Activated CD4-positive, alpha-beta T cell treated with anti-CD3 and anti-CD28 coated beads for 36 hours (primary cell): ENCODE data around the gene DDAH2. TPM values are rescaled to one million over a fixed set of nuclear protein-coding genes. Genes with fewer than 3 reads are reported as not detected.
A peak's percentile ranks its signal among the peaks of the same experiment; 100 is the strongest.

Experiments used
- ATAC-seq: fragments of 200-7000 bp; cut with Tn5 transposase; one replicate; pipeline ENCODE4 v1.10.0; 2021; ENCODE audit warnings: mild to moderate bottlenecking, moderate library complexity
- CTCF ChIA-PET: fragments of 350-600 bp; sonication (Branson Sonifier 250); formaldehyde crosslinking; loops from one replicate; lab custom pipeline; 2021; ENCODE audit warnings: antibody characterized with exemption; lab: Charles Lee
- POLR2A ChIA-PET: fragments of 350-600 bp; sonication (Branson Sonifier 250); formaldehyde crosslinking; loops from one replicate; lab custom pipeline; 2021; ENCODE audit warnings: antibody characterized with exemption, inconsistent platforms; lab: Charles Lee
- DNase-seq: peaks from one replicate; pipeline ENCODE4 v3.0.0-alpha.2; 2020
- H3K27ac Mint-ChIP-seq: one replicate; pipeline ENCODE4 v1.8.0; 2021; ENCODE audit warnings: mixed read lengths
- H3K27me3 Mint-ChIP-seq: one replicate; pipeline ENCODE4 v1.8.0; 2021; ENCODE audit warnings: mixed read lengths
- H3K36me3 Mint-ChIP-seq: one replicate; pipeline ENCODE4 v1.8.0; 2021; ENCODE audit warnings: low read depth, mixed read lengths
- H3K4me1 Mint-ChIP-seq: one replicate; pipeline ENCODE4 v1.8.0; 2021; ENCODE audit warnings: mixed read lengths
- H3K4me3 Mint-ChIP-seq: one replicate; pipeline ENCODE4 v1.8.0; 2021; ENCODE audit warnings: mild to moderate bottlenecking, moderate library complexity, mixed read lengths
- H3K9me3 Mint-ChIP-seq: one replicate; pipeline ENCODE4 v1.8.0; 2021; ENCODE audit warnings: low read depth, mixed read lengths
- intact Hi-C, 2 experiments: fragments of 100-400 bp; cut with DNase I in 1 of 2; cut with micrococcal nuclease in 1 of 2; formaldehyde crosslinking; loops; one replicate each; pipeline versions ENCODE4 v1.14.2 to v1.15.1; 2022 to 2024; cut with DNase I, micrococcal nuclease
- microRNA-seq: library from miRNA; unstranded; fragments of <30 nt; microRNA quantifications from one replicate; pipeline ENCODE4 v1.2.0, GENCODE V29; 2021; ENCODE audit warnings: borderline replicate concordance
- total RNA-seq, 2 experiments: library from RNA; stranded (reverse); gene quantifications; one replicate each; pipeline ENCODE4 v1.2.3, GENCODE V29; 2021

DDAH2 gene
- total RNA-seq, 2 experiments from 2014 or later = 4.4 to 5.6 TPM

DNA sequence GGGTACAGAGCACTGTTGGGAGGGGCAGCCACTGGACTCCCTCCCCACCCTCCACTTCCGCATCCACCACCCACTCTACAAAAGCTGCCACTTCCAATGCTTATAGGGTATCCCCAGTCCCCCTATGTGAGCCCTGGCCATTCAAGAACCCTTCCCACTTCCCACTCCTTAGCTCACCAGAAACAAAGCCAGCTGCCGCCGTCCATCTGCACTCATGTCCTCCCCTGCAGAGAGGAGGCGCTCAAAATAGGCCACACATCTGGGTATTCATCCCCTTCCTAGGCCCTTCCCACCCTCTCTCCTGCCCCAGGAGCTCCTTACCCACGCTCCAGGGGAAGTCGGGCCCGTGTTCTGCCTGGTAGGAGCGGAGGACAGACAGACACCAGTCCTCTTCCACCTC is 41.8 kb downstream of the DDAH2 start:
- Mint-ChIP-seq H3K27ac (no peak overlapping the region), H3K4me3 (no peak overlapping the region), H3K9me3 (no peaks in the 10 kb centered on the region), H3K27me3 (no peaks in the 10 kb centered on the region), H3K36me3 (peaks cover 12% of the 10 kb centered on the region), H3K4me1 (peaks cover 7% of the 10 kb centered on the region)
- ATAC-seq (no peak), DNase-seq (no peak)
- ChIA-PET CTCF (no interaction called here), POLR2A (interaction anchor here (0.6 kb wide), 1 partner anchor 271 kb away, joined by 4 read pairs; the partner anchor contains the start of genes NELFE and SKIC2)
- intact Hi-C loops = loop anchor here in 1 of 2 experiments (10.0 kb wide), 1 partner anchor 267 kb away; the partner anchor contains the start of genes NELFE and SKIC2

DNA sequence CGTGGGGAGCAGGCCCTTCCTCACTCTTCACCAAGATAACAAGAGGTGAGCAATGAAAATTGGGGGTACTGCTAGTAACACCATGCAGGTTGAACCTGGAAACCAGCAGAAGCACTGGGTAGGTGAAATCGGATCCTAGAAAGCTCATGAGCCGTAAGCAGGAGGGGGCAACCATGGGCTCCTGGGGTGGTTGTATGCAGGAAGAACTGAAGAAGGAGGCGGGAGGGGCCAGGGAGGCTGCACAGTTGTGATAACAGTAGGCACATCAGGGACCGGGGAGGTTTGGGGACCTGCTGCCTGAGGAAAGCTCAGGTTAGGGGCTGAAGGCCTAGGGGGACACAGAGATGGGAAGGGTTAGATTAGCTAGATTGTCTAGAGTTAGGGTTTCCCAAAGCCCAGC is 42.6 kb downstream of the DDAH2 start:
- ChIA-PET CTCF (interaction anchor here (0.6 kb wide), 1 partner anchor 146 kb away, joined by 3 read pairs; no protein-coding TSS in a partner anchor), POLR2A (interaction anchor here (0.7 kb wide), 1 partner anchor 25 kb away, joined by 3 read pairs; no protein-coding TSS in a partner anchor)
- Mint-ChIP-seq H3K36me3 (peaks cover 12% of the 10 kb centered on the region), H3K27ac (no peak overlapping the region), H3K4me1 (peaks cover 9% of the 10 kb centered on the region), H3K27me3 (no peaks in the 10 kb centered on the region), H3K9me3 (no peaks in the 10 kb centered on the region), H3K4me3 (no peak overlapping the region)
- ATAC-seq (no peak), DNase-seq (no peak)
- intact Hi-C loops = loop anchor here in 1 of 2 experiments (10.0 kb wide), 1 partner anchor 268 kb away; the partner anchor contains the start of genes NELFE and SKIC2

DNA sequence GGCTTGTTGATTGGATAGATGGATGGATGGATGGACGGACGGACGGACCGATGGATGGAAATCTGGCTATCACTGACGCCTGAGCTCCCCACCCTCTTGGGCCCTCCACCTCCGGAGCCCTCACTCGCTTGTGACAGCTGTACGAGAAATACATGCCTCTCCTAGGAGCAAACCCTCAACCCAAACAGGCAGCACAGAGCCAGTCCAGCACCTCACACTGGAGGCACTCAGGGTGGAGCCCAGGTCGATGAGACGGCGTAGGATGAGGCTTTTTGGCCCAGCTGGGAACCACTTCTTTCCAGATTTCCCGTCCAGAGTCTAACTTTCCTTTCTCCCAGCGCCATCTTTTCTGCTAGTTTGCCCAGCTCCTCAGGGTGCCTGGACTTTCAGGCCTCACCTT is 45.5 kb downstream of the DDAH2 start:
- ChIA-PET CTCF (interaction anchor here (0.6 to 1.6 kb wide), 3 partner anchors 86 to 163 kb away, joined by 3 to 5 read pairs (median 4); no protein-coding TSS in a partner anchor), POLR2A (no interaction called here)
- Mint-ChIP-seq H3K27ac (no peak overlapping the region), H3K27me3 (no peaks in the 10 kb centered on the region), H3K36me3 (peaks cover 8% of the 10 kb centered on the region), H3K9me3 (no peaks in the 10 kb centered on the region), H3K4me1 (peaks cover 15% of the 10 kb centered on the region), H3K4me3 (no peak overlapping the region)
- intact Hi-C loops = loop anchor here (5.0 to 10.0 kb wide), 3 partner anchors 179 to 274 kb away; partner anchors contain the start of genes NELFE (in 2 of the 2), SKIC2 (in 2 of the 2) and NEU1 (in 1 of the 2)
- ATAC-seq (no peak), DNase-seq (no peak)

DNA sequence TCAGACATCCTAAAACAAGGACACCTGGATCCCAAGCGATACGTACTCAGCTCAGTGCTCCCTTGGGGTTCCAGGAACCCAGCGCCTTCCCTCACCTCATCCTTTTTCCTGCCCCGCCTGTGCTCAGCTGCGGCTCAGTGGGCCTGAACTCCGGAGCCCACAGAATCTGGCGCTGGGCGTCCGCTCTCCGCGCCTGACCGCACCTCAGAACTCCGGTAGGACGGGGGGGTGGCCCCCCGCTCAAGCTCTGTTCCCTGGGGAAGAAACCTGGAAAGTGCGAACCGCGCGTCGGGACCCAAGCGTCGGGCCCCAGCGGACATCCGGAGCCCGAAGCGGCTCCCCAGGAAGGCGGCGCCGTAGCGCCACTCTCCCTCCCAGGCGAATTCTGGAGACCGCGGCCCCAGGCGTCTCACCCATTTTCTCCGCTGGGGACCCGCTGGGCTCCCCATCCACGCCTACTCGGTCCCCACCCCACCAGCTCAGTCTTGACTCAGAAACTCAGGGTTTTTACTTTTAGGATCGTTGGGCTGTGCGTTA is 47.9 kb downstream of the DDAH2 start:
- ATAC-seq = peak; percentile 76
- Mint-ChIP-seq H3K4me3 (peak overlapping the region; percentile 66), H3K4me1 (peaks cover 15% of the 10 kb centered on the region), H3K27me3 (no peaks in the 10 kb centered on the region), H3K27ac (peak overlapping the region; percentile 49), H3K9me3 (no peaks in the 10 kb centered on the region), H3K36me3 (no peaks in the 10 kb centered on the region)
- DNase-seq = peak; percentile 72
- intact Hi-C loops = loop anchor here (1.0 to 10.0 kb wide), 7 partner anchors 22 to 276 kb away; partner anchors contain the start of genes NELFE (in 2 of the 2), SKIC2 (in 2 of the 2), ABHD16A (in 1 of the 2) and DDAH2 (in 1 of the 2)
- POLR2A ChIA-PET = interaction anchor here (0.5 to 0.8 kb wide), 2 partner anchors 39 to 145 kb away, joined by 3 read pairs; no protein-coding TSS in a partner anchor
- CTCF ChIA-PET = interaction anchor here (0.7 to 1.0 kb wide), 7 partner anchors 26 to 241 kb away, joined by 3 to 4 read pairs (median 4); no protein-coding TSS in a partner anchor

DNA sequence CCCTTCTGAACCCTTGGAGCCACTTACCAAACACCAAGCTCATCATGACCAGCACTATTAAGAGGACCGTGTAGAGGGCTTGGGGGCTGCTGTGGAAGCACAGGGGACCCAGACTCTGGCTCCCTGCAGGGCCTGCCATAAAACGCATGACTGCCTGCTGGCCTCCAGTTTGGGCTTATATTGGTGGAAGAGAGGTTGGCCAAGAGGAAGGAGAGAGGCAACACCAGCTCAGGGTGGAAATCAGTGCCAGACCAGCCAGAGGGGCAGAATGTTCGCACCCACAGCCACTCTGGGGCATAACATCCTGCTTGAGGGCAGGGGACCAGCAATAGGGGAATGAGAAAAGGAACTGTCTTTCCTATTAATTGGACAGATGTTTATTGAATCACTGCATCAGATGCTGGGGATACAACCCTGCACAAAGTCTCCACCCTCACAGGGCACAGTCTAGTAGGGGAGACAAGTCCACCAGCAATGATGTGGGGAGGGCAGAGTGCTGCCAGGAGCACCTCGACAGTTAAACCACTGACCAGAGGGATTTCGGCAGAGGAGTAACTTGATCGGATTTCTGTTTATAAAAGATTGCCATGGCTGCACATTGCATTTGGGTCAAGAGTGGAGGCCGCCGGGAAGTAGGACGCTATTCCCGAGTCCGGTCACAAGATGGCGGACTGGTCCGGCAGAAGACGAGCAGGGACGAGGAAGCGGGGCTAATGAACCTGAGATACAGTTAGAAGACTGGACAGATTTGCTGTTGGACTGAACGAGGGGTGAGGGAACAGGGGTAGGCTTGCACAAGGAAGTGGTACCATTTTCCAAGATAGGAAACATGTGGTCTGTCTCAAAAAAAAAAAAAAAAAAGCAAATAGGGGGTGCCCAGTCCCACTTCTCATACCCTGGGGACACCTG is 48.6 kb downstream of the DDAH2 start, which contains the start of gene LY6G5C:
Gene LY6G5C (minus strand): TSS at position 842 of the 909 bp plus-strand sequence. CDS start 694 bp downstream, at position 148.
- intact Hi-C loops = loop anchor here (1.0 to 10.0 kb wide), 10 partner anchors 23 to 277 kb away; partner anchors contain the start of genes NELFE (in 2 of the 2), NEU1 (in 2 of the 2), SKIC2 (in 2 of the 2) and ABHD16A (in 1 of the 2)
- CTCF ChIA-PET = interaction anchor here (0.6 to 1.0 kb wide), 7 partner anchors 10 to 179 kb away, joined by 3 to 6 read pairs (median 3); partner anchors contain the start of gene LY6G6D
- Mint-ChIP-seq H3K4me1 (peaks cover 15% of the 10 kb centered on the region), H3K27me3 (no peaks in the 10 kb centered on the region), H3K9me3 (no peaks in the 10 kb centered on the region), H3K4me3 (peak within 1 kb of the TSS; percentile 66), H3K36me3 (no peaks in the 10 kb centered on the region), H3K27ac (peak within 1 kb of the TSS; percentile 49)
- DNase-seq = peak; percentile 80
- POLR2A ChIA-PET = interaction anchor here (0.5 to 0.8 kb wide), 2 partner anchors 38 to 146 kb away, joined by 3 read pairs; no protein-coding TSS in a partner anchor
- peak; percentile 80 for ATAC-seq

DNA sequence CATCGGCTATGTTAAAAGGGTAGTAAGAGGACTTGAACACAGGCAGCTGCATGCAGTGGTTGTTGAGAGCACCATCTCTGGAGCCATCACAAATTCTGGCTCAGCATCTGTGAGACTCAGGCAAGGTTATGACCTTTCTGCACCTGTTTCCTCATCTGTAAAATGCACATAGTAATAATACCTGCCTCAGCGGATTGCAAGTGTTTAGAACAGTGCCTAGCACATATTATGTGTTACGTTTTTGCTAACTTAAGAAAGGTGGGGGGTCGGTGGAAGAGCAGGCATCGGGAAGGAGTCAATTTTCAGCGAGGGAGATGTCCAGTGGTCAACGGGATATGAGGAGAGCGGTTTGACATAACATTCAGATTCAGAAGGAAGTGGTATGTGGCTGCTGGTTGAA is 51.1 kb downstream of the DDAH2 start:
- ATAC-seq (no peak), DNase-seq (no peak)
- Mint-ChIP-seq H3K27me3 (no peaks in the 10 kb centered on the region), H3K4me3 (no peak overlapping the region), H3K4me1 (peaks cover 15% of the 10 kb centered on the region), H3K27ac (no peak overlapping the region), H3K36me3 (peaks cover 5% of the 10 kb centered on the region), H3K9me3 (no peaks in the 10 kb centered on the region)
- intact Hi-C loops = no loop called here
- CTCF ChIA-PET = interaction anchor here (0.6 to 1.6 kb wide), 3 partner anchors 13 to 185 kb away, joined by 3 to 4 read pairs (median 3); partner anchors contain the start of gene NEU1
- POLR2A ChIA-PET = interaction anchor here (0.7 kb wide), 1 partner anchor 61 kb away, joined by 3 read pairs; no protein-coding TSS in a partner anchor

Small RNA genes within 50 kb of the gene (microRNA-seq; reads per million reads assigned to microRNA genes)
- gene MIR4646 = not detected

Other genes starting within 250 kb of the DDAH2 start
- 10 to 100 TPM; 19.6 to 19.7 TPM for gene MICB, start 231.2 kb downstream of the DDAH2 start, total RNA-seq
- not detected for gene MCCD1, start 200.3 kb downstream of the DDAH2 start, total RNA-seq
- 100 to 1,000 TPM; 517 to 569 TPM for gene DDX39B, start 187.3 kb downstream of the DDAH2 start, total RNA-seq
- gene ATP6V1G2, start 182.7 kb downstream of the DDAH2 start, total RNA-seq = 1 to 10 TPM; 1.9 to 2.1 TPM
- gene NFKBIL1, start 181.7 kb downstream of the DDAH2 start, total RNA-seq = 10 to 100 TPM; 18.1 to 19.0 TPM
- gene LTA, start 157.0 kb downstream of the DDAH2 start, total RNA-seq = 100 to 1,000 TPM; 396 to 570 TPM
- gene TNF, start 153.7 kb downstream of the DDAH2 start, total RNA-seq = 10 to 100 TPM; 82.3 to 93.3 TPM
- 10 to 100 TPM; 44.9 to 73.3 TPM for gene LTB, start 146.9 kb downstream of the DDAH2 start, total RNA-seq
- 10 to 100 TPM in 1 of 2 experiments, 1 to 10 TPM in 1; 9.1 to 11.1 TPM for gene LST1, start 143.0 kb downstream of the DDAH2 start, total RNA-seq
- 1 to 10 TPM; 5.4 to 6.6 TPM for gene NCR3, start 136.3 kb downstream of the DDAH2 start, total RNA-seq
- gene AIF1, start 114.1 kb downstream of the DDAH2 start, total RNA-seq = 10 to 100 TPM; 89.2 to 96.1 TPM
- gene PRRC2A, start 108.6 kb downstream of the DDAH2 start, total RNA-seq = 100 to 1,000 TPM; 255 to 280 TPM
- gene BAG6, start 76.6 kb downstream of the DDAH2 start, total RNA-seq = 100 to 1,000 TPM; 334 to 339 TPM
- 1 to 10 TPM; 3.4 to 4.0 TPM for gene APOM, start 73.4 kb downstream of the DDAH2 start, total RNA-seq
- gene C6orf47, start 68.5 kb downstream of the DDAH2 start, total RNA-seq = 10 to 100 TPM; 10.1 to 11.7 TPM
- 10 to 100 TPM; 35.2 to 42.8 TPM for gene GPANK1, start 64.3 kb downstream of the DDAH2 start, total RNA-seq
- 100 to 1,000 TPM; 239 to 346 TPM for gene CSNK2B, start 63.2 kb downstream of the DDAH2 start, total RNA-seq
- 10 to 100 TPM; 11.3 to 15.5 TPM for gene LY6G5B, start 59.3 kb downstream of the DDAH2 start, total RNA-seq
- gene LY6G5C, start 48.2 kb downstream of the DDAH2 start, total RNA-seq = 1 to 10 TPM; 1.2 to 1.5 TPM
- gene ABHD16A, start 26.0 kb downstream of the DDAH2 start, total RNA-seq = 10 to 100 TPM; 20.9 to 25.1 TPM
- gene LY6G6F, start 22.4 kb downstream of the DDAH2 start, total RNA-seq = not detected
- gene LY6G6D, start 14.0 kb downstream of the DDAH2 start, total RNA-seq = not detected
- gene LY6G6C, start 7.6 kb downstream of the DDAH2 start, total RNA-seq = not detected
- not detected for gene MPIG6B, start 5.9 kb downstream of the DDAH2 start, total RNA-seq
- 100 to 1,000 TPM; 357 to 438 TPM for gene CLIC1, start 7.2 kb upstream of the DDAH2 start, total RNA-seq
- gene MSH5, start 10.7 kb upstream of the DDAH2 start, total RNA-seq = 100 to 1,000 TPM in 1 of 2 experiments, 10 to 100 TPM in 1; 92.1 to 126 TPM
- 10 to 100 TPM; 12.2 to 13.2 TPM for gene SAPCD1, start 33.4 kb upstream of the DDAH2 start, total RNA-seq
- gene VWA7, start 48.0 kb upstream of the DDAH2 start, total RNA-seq = 1 to 10 TPM; 1.4 to 1.5 TPM
- 100 to 1,000 TPM; 147 to 169 TPM for gene VARS1, start 66.5 kb upstream of the DDAH2 start, total RNA-seq
- gene LSM2, start 77.7 kb upstream of the DDAH2 start, total RNA-seq = 100 to 1,000 TPM; 112 to 124 TPM
- gene HSPA1L, start 86.0 kb upstream of the DDAH2 start, total RNA-seq = 1 to 10 TPM; 1.9 to 2.2 TPM
- gene HSPA1A, start 86.2 kb upstream of the DDAH2 start, total RNA-seq = 10 to 100 TPM; 56.1 to 64.7 TPM
- gene HSPA1B, start 98.4 kb upstream of the DDAH2 start, total RNA-seq = 10 to 100 TPM; 54.6 to 61.1 TPM
- 10 to 100 TPM; 11.6 to 11.8 TPM for gene NEU1, start 133.5 kb upstream of the DDAH2 start, total RNA-seq
- under 1 TPM; 0.19 to 0.27 TPM for gene SLC44A4, start 149.7 kb upstream of the DDAH2 start, total RNA-seq
- gene EHMT2, start 168.4 kb upstream of the DDAH2 start, total RNA-seq = 10 to 100 TPM; 50.1 to 60.4 TPM
- 1 to 10 TPM; 1.9 to 2.4 TPM for gene ZBTB12, start 172.8 kb upstream of the DDAH2 start, total RNA-seq
- 1 to 10 TPM in 1 of 2 experiments, under 1 TPM in 1; 0.96 to 1.5 TPM for gene C2, start 198.4 kb upstream of the DDAH2 start, total RNA-seq
- under 1 TPM; 0.69 to 0.96 TPM for gene CFB, start 216.8 kb upstream of the DDAH2 start, total RNA-seq
- 10 to 100 TPM; 74.3 to 95.1 TPM for gene NELFE, start 229.7 kb upstream of the DDAH2 start, total RNA-seq
- 100 to 1,000 TPM in 1 of 2 experiments, 10 to 100 TPM in 1; 90.2 to 104 TPM for gene SKIC2, start 229.9 kb upstream of the DDAH2 start, total RNA-seq
- gene DXO, start 242.8 kb upstream of the DDAH2 start, total RNA-seq = 10 to 100 TPM; 12.6 to 13.9 TPM